ENCODE data around the gene NAA38.

Gene NAA38, protein sequence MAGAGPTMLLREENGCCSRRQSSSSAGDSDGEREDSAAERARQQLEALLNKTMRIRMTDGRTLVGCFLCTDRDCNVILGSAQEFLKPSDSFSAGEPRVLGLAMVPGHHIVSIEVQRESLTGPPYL

DNA sequence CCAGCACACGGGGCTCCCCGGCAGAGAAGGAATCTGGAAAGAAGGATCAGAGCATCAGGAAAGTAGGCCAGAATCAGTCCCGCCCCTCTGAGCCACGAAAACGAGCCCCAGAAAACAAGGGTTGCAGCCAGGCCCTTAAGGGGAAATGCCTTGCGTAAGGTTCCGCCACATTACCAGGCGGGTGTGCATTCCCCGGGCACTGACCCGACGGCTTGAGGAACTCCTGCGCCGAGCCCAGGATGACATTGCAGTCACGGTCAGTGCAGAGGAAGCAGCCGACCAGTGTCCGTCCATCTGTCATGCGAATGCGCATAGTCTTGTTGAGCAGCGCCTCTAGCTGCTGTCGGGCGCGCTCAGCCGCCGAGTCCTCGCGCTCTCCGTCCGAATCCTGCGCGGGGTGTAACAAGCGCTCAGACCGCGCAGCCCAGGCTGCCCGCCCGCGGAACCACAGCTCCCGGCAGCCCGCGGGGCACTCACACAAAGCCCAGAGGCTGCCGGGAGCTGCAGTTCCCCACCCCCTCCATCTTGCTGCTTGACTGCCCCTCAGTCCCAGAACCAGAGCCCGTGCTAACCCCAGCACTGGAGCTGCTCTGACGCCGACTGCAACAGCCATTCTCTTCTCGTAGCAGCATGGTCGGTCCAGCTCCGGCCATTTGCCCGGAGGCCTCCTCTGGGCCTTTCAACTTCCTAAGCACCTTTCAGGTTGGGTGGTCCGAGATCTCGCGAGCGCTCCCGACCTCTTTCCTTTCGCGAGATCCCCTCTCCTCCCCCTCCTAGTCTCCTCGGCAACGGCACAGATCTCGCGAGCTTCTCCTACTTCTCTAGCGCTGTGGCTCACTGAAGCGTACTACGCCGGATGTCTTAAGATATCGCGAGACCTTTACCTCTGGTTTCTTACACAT, at the start of gene NAA38:
Gene NAA38, minus strand, starts transcription at position 749 of the 902 bp plus-strand sequence. Its CDS starts 96 bp downstream, at position 653.
- DNase-seq (ENCODE audit: low read depth) = peak; percentile 99
- H3K4me3 ChIP-seq (ENCODE audit: low read depth, low read length) = peak within 1 kb of the TSS; percentile 78
- peak; percentile 43 for TF ChIP-seq CTCF (IDR thresholded peaks at IDR 0.05; ENCODE audit: insufficient read depth, low read depth, low read length, missing control alignments)

GRCh38 chr17:7903154-7904103, 46.1 kb upstream of the NAA38 start:
- TF ChIP-seq CTCF (IDR thresholded peaks at IDR 0.05; ENCODE audit: insufficient read depth, low read depth, low read length, missing control alignments) = no peak
- no peak for DNase-seq (ENCODE audit: low read depth)
- no peak overlapping the region for H3K4me3 ChIP-seq (ENCODE audit: low read depth, low read length)

GRCh38 chr17:7897773-7898172, 40.4 kb upstream of the NAA38 start:
- TF ChIP-seq CTCF (IDR thresholded peaks at IDR 0.05; ENCODE audit: insufficient read depth, low read depth, low read length, missing control alignments) = peak; percentile 10
- H3K4me3 ChIP-seq (ENCODE audit: low read depth, low read length) = no peak overlapping the region

GRCh38 chr17:7897090-7897489, 39.7 kb upstream of the NAA38 start:
- no peak for TF ChIP-seq CTCF (IDR thresholded peaks at IDR 0.05; ENCODE audit: insufficient read depth, low read depth, low read length, missing control alignments)
- DNase-seq (ENCODE audit: low read depth) = no peak
- H3K4me3 ChIP-seq (ENCODE audit: low read depth, low read length) = no peak overlapping the region

More at GRCh38 chr17:7897773-7898172, 40.4 kb upstream of the NAA38 start:
- DNase-seq (ENCODE audit: low read depth) = peak; percentile 17

GRCh38 chr17:7894866-7895265, 37.5 kb upstream of the NAA38 start:
- H3K4me3 ChIP-seq (ENCODE audit: low read depth, low read length) = no peak overlapping the region
- TF ChIP-seq CTCF (IDR thresholded peaks at IDR 0.05; ENCODE audit: insufficient read depth, low read depth, low read length, missing control alignments) = no peak

DNA sequence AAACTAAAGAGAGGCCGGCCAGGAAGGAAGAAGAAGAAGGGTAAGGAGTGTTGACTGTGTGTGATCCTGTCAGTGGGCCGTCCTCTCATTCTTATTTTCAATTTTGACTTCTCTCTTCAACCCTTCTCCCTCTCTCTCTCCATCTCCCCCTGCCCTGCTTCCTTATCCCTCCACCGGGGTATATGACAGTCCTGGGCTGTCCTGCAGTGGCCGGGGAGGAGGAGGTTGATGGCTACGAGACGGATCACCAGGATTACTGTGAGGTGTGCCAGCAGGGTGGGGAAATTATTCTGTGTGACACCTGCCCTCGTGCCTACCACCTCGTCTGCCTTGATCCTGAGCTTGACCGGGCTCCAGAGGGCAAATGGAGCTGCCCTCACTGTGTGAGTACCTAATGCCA, 36.9 kb upstream of the NAA38 start:
- no peak for DNase-seq (ENCODE audit: low read depth)
- no peak for TF ChIP-seq CTCF (IDR thresholded peaks at IDR 0.05; ENCODE audit: insufficient read depth, low read depth, low read length, missing control alignments)
- no peak overlapping the region for H3K4me3 ChIP-seq (ENCODE audit: low read depth, low read length)

More at GRCh38 chr17:7894866-7895265, 37.5 kb upstream of the NAA38 start:
- DNase-seq (ENCODE audit: low read depth) = no peak
